GM18498 (cell line): Measurements from ENCODE around the gene FAM180A.

Source experiments
- ATAC-seq: cut with Tn5 transposase; IDR thresholded peaks from one replicate; pipeline ENCODE4 v1.9.1; 2021; ENCODE audit warnings: mild to moderate bottlenecking, moderate library complexity; ENCODE audit not compliant: unreplicated experiment

FAM180A gene

GRCh38 chr7:135771961-135772638 is 23.5 kb upstream of the FAM180A start:
- ATAC-seq, result no peak

- no peak for ATAC-seq
These were observed 22.4 kb upstream of the FAM180A start for GRCh38 chr7:135771051-135771450.

GRCh38 chr7:135770139-135770710 is 21.6 kb upstream of the FAM180A start:
- ATAC-seq, result no peak

GRCh38 chr7:135769005-135769802 is 20.6 kb upstream of the FAM180A start:
- no peak for ATAC-seq

- ATAC-seq, result no peak
These were observed 19.9 kb upstream of the FAM180A start for GRCh38 chr7:135768467-135768866.

- ATAC-seq, result no peak
These were observed 19.5 kb upstream of the FAM180A start for GRCh38 chr7:135768064-135768463.

GRCh38 chr7:135763261-135763660 is 14.6 kb upstream of the FAM180A start:
- ATAC-seq, result no peak

- ATAC-seq, result no peak
These were observed 13.3 kb upstream of the FAM180A start for GRCh38 chr7:135761751-135762488.

- no peak for ATAC-seq
These were observed 10.9 kb upstream of the FAM180A start for GRCh38 chr7:135759532-135759931.

- no peak for ATAC-seq
These were observed 9.9 kb upstream of the FAM180A start for GRCh38 chr7:135758531-135758932.

- no peak for ATAC-seq
These were observed 9.3 kb upstream of the FAM180A start for GRCh38 chr7:135757719-135758411.

GRCh38 chr7:135756191-135756590 is 7.6 kb upstream of the FAM180A start:
- no peak for ATAC-seq

- no peak for ATAC-seq
These were observed 6.7 kb upstream of the FAM180A start for GRCh38 chr7:135755351-135755753.

GRCh38 chr7:135753616-135754413 is 5.2 kb upstream of the FAM180A start:
- no peak for ATAC-seq

- ATAC-seq, result no peak
These were observed 1.2 kb downstream of the FAM180A start for GRCh38 chr7:135747366-135747765.

- no peak for ATAC-seq
These were observed 2.8 kb downstream of the FAM180A start for GRCh38 chr7:135745703-135746312.

- ATAC-seq, result no peak
These were observed 3.5 kb downstream of the FAM180A start for GRCh38 chr7:135744938-135745702.

GRCh38 chr7:135743907-135744731 is 4.5 kb downstream of the FAM180A start:
- ATAC-seq, result no peak
